ENCODE results near the gene SPDL1. TPM values are rescaled to one million over a fixed set of nuclear protein-coding genes. Genes with fewer than 3 reads are reported as not detected.
A peak's percentile ranks its signal among the peaks of the same experiment; 100 is the strongest.

Gene SPDL1
- total RNA-seq, 1 donor: 3.7 TPM

DNA sequence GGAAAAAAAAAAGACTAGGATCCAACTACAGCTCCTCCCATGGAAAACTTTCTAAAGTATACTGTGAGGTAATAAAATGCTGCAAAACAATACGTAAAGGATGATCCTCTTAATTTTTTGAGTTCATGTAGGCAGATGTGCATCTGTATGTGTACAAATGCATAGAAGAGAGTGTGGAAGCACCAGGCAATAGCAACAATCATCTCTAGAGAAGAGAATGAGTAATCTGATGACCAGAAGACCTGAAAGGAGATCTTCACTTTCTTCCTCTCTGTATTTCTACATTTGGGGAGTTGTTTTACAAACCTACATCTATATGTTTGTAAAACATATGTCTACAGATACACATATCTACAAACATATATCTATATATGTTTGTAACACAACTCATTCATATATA is 29.3 kb upstream of the SPDL1 start:
- Histone ChIP-seq H3K9me3 (ENCODE audit: low read depth, low read length) (peaks cover 9% of the 10 kb centered on the region), H3K27me3 (ENCODE audit: insufficient read depth, low read length) (peaks cover 25% of the 10 kb centered on the region), H3K4me1 (ENCODE audit: insufficient read depth, low read length) (no peaks in the 10 kb centered on the region), H3K4me3 (ENCODE audit: low read length) (no peak overlapping the region)

DNA sequence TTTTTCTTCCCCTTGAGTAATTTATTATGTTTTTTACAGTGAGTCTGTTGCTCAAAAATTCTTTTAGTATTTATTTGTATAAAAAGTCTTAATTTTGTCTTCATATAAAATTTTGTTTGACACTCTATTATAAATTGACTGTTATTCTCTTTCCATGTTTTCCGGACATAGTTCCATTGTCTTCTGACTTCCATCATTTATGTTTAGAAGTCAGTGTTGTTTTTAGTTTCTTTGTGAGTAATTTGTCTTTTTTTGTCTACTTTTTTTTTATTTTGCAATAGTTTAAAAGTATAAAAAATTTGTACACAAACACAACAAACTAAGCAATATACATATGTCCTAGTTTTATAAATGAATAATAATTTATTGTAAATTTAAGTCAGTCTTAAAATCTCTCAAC is 25.7 kb upstream of the SPDL1 start:
- peaks cover 9% of the 10 kb centered on the region for H3K9me3 ChIP-seq (ENCODE audit: low read depth, low read length)
- H3K4me1 ChIP-seq (ENCODE audit: insufficient read depth, low read length): no peaks in the 10 kb centered on the region
- no peak overlapping the region for H3K4me3 ChIP-seq (ENCODE audit: low read length)
- peaks cover 20% of the 10 kb centered on the region for H3K27me3 ChIP-seq (ENCODE audit: insufficient read depth, low read length)

DNA sequence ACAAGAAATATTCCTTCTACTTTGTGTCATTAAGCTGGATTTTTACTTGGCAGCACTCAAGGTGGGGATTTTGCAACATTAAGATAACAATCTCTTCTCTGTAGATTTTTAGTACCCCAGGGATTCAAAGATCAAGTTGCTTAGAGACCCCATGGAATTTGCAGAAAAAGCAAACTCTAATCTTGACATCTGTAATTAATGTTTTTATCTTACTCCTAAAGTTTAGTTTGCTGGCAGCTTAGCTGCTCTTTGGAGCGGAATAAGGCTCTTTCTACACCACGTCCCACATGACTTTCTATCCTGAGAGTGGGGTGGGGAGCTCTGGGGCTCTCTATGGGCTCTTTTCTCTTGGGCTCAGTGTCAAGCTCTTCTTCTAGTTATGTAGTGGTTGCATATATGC is 21.7 kb upstream of the SPDL1 start:
- peaks cover 27% of the 10 kb centered on the region for H3K27me3 ChIP-seq (ENCODE audit: insufficient read depth, low read length)
- no peak overlapping the region for H3K4me3 ChIP-seq (ENCODE audit: low read length)
- no peaks in the 10 kb centered on the region for H3K4me1 ChIP-seq (ENCODE audit: insufficient read depth, low read length)
- peaks cover 9% of the 10 kb centered on the region for H3K9me3 ChIP-seq (ENCODE audit: low read depth, low read length)

DNA sequence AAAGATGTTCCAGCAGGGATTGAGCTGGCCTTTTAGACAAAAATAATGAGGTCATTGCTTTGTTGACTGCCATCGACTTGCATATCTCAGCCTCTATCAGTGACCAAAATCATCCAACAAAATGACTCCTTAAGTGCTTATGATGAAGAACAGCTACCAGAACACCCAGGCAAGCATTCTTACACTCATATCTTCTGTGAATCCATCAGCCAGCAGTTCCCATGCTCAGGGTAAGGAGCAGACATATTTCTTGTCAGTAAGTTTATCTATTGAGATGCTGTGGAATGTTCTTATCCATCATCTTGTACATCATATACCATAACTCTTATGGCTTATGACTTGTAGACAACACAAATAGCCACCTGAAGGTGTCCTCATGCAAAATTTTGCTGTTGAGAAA is 20.2 kb upstream of the SPDL1 start:
- Histone ChIP-seq H3K4me1 (ENCODE audit: insufficient read depth, low read length) (no peaks in the 10 kb centered on the region), H3K27me3 (ENCODE audit: insufficient read depth, low read length) (peaks cover 32% of the 10 kb centered on the region), H3K4me3 (ENCODE audit: low read length) (no peak overlapping the region), H3K9me3 (ENCODE audit: low read depth, low read length) (peaks cover 12% of the 10 kb centered on the region)

DNA sequence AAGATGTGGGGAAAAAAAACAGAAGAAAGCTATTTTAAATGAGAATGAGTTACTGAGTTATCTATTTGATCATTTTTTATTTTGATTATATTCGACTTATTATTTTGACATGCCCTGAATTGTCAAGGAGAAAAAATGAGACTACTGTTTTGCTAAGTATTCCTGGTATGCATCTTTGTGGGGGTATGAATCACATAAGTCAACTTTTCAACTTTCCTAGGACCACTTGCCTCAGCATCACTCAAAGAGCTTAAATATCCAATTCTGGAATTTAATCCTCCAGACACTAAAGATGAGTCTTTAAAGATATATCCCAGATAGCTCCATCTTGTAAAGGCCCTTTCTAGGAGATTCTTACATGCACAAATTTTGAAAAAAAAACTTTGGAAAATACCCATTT is 17.4 kb upstream of the SPDL1 start:
- Histone ChIP-seq H3K9me3 (ENCODE audit: low read depth, low read length) (peaks cover 6% of the 10 kb centered on the region), H3K4me3 (ENCODE audit: low read length) (no peak overlapping the region), H3K4me1 (ENCODE audit: insufficient read depth, low read length) (no peaks in the 10 kb centered on the region), H3K27me3 (ENCODE audit: insufficient read depth, low read length) (peaks cover 38% of the 10 kb centered on the region)

DNA sequence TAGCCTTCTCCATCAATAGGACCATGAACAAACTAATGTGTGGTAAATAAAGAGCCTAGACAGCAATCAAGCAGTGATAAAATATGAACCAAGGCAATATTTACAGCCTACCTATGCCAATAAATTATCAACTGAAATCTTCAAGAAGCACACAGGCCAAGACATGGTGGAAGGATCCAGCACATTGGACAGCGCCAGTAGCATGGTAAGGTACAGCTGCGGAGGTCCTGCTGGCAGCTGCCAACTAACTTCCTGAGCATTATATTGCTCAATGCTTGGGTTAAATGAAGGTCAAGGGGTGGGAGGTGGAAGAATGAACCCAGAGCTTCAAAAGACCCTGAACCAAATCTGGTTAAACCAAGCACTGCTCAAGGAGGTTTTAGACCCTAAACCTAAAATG is 16.5 kb upstream of the SPDL1 start:
- Histone ChIP-seq H3K4me3 (ENCODE audit: low read length) (no peak overlapping the region), H3K9me3 (ENCODE audit: low read depth, low read length) (peaks cover 6% of the 10 kb centered on the region), H3K4me1 (ENCODE audit: insufficient read depth, low read length) (no peaks in the 10 kb centered on the region), H3K27me3 (ENCODE audit: insufficient read depth, low read length) (peaks cover 39% of the 10 kb centered on the region)

DNA sequence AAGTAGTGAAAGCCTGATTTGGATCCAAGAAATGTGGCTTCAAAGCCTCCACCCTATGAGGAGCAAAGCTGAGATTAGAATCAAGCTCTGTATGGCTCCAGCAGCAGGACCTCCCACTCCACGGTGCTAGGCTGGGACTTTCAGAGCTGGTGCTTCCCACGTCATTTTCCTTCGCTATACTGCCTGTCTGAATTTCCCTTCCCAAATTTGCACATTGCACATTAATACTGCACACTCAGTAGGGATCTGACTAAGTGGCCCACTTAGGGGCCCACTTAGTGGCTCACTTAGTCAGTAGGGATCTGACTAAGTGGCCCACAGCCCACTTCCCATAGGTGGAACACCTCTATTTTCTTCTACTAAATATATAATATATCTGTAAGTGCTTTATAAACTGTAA is 14.1 kb upstream of the SPDL1 start:
- Histone ChIP-seq H3K4me1 (ENCODE audit: insufficient read depth, low read length) (no peaks in the 10 kb centered on the region), H3K4me3 (ENCODE audit: low read length) (no peak overlapping the region), H3K9me3 (ENCODE audit: low read depth, low read length) (peaks cover 6% of the 10 kb centered on the region), H3K27me3 (ENCODE audit: insufficient read depth, low read length) (peaks cover 52% of the 10 kb centered on the region)

DNA sequence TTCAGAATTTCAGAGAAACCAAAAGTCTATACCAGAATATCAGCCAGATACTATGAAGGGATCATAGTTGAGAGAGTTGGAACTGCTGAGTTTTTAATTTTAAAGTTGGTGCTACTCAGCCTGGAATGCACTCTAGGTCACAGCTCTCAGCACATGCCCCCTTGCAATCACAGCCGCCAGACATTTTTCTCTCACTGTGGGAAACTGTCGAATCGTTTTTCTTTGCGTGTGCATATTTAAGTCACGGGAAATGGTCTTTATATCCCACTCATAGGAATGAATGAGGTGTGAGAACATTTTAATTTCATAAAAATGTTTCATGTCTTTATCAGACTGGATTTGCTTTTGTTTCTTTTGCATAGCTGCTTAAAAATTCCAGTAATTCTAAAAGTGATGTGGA is 12.2 kb upstream of the SPDL1 start:
- peaks cover 68% of the 10 kb centered on the region for H3K27me3 ChIP-seq (ENCODE audit: insufficient read depth, low read length)
- no peak overlapping the region for H3K4me3 ChIP-seq (ENCODE audit: low read length)
- no peaks in the 10 kb centered on the region for H3K4me1 ChIP-seq (ENCODE audit: insufficient read depth, low read length)

DNA sequence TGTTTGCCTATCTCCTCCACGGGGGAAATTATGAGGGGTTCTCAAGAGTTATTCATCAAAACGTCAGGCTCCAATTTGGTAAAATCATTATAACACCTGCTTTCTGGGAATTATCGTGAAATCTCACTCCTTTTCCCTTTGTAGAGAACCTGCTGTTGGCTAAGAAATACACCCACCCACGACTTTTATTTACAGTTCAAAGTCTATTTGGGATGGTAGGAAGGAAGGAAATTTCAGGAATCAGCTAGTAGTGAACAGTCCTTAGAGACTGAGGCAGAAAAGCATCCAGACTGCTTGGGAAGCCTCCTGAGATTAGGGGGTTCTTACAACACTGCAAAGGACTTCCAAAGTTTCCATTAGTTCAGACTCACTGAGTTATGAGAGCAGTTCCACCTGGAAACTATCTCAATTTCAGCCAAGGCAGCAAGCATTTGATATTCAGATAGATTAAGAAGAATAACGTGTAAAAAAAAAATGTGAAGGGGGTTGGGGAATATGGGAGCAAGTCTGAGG is 9.4 kb upstream of the SPDL1 start:
- no peaks in the 10 kb centered on the region for H3K9me3 ChIP-seq (ENCODE audit: low read depth, low read length)
- no peaks in the 10 kb centered on the region for H3K4me1 ChIP-seq (ENCODE audit: insufficient read depth, low read length)
- H3K4me3 ChIP-seq (ENCODE audit: low read length): no peak overlapping the region
- H3K27me3 ChIP-seq (ENCODE audit: insufficient read depth, low read length): peaks cover 71% of the 10 kb centered on the region

More for the DNA sequence above, 12.2 kb upstream of the SPDL1 start:
- H3K9me3 ChIP-seq (ENCODE audit: low read depth, low read length): peaks cover 6% of the 10 kb centered on the region

DNA sequence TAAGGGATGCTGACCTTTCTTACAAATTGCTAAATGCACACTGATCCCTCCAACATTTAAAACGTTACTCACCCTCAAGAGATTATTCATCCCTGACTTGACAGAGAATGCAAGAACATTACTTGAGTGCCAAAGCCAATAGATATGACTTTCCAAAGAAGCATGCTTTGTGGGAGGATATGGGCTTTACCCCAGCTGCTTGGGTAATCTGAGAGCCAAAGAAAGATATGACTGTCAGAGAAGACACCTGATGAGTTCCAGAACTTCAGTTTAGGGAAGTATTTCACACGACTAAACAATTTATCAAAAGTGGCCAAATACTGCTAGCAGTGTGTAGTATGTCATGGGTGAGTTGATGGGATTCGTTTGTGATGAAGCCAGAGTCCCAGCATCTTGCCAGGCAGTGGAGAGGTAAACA is 7.4 kb upstream of the SPDL1 start:
- no peaks in the 10 kb centered on the region for H3K4me1 ChIP-seq (ENCODE audit: insufficient read depth, low read length)
- H3K27me3 ChIP-seq (ENCODE audit: insufficient read depth, low read length): peaks cover 52% of the 10 kb centered on the region
- no peaks in the 10 kb centered on the region for H3K9me3 ChIP-seq (ENCODE audit: low read depth, low read length)
- H3K4me3 ChIP-seq (ENCODE audit: low read length): no peak overlapping the region

DNA sequence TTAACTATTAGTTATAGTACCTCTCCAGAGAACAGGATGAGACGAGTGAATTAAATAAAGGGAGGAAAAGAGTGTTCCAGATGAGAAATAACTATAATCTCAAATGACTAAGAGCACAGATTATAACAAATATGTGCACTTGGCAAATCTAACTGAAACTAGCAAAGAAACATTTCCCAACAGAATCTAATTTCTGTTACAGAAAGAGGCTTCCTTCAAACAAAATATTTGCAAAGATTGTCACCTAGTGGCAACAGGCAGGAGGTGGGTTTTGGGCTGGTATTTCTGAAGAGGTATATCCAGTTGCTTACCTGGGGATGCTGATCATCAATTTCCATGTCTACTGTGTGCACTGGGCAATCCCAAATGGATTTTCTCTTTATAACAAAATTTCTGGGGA is 5.6 kb upstream of the SPDL1 start:
- Histone ChIP-seq H3K27me3 (ENCODE audit: insufficient read depth, low read length) (peaks cover 42% of the 10 kb centered on the region), H3K4me3 (ENCODE audit: low read length) (no peak overlapping the region), H3K9me3 (ENCODE audit: low read depth, low read length) (no peaks in the 10 kb centered on the region), H3K4me1 (ENCODE audit: insufficient read depth, low read length) (no peaks in the 10 kb centered on the region)

DNA sequence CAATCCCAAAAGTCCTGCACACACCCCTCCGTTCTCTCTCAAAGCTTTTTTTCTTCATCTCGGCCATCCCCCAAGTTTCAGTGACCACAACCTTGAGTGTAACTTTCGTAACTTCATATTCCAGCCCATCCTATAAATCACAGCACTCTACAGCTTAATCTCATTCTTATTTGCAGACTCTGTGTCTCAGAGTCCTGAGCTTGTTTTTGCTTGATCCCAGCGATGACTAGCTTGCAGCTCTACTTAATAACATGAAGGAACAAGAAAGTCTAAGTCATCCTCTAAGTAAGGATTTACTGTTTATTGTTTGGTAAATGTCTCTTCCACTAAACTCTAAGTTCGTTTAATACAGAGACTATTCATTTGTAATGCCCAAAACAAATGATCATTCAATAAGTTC is 2.6 kb upstream of the SPDL1 start:
- no peak overlapping the region for H3K4me3 ChIP-seq (ENCODE audit: low read length)
- peaks cover 17% of the 10 kb centered on the region for H3K27me3 ChIP-seq (ENCODE audit: insufficient read depth, low read length)
- H3K9me3 ChIP-seq (ENCODE audit: low read depth, low read length): no peaks in the 10 kb centered on the region
- peaks cover 11% of the 10 kb centered on the region for H3K4me1 ChIP-seq (ENCODE audit: insufficient read depth, low read length)

DNA sequence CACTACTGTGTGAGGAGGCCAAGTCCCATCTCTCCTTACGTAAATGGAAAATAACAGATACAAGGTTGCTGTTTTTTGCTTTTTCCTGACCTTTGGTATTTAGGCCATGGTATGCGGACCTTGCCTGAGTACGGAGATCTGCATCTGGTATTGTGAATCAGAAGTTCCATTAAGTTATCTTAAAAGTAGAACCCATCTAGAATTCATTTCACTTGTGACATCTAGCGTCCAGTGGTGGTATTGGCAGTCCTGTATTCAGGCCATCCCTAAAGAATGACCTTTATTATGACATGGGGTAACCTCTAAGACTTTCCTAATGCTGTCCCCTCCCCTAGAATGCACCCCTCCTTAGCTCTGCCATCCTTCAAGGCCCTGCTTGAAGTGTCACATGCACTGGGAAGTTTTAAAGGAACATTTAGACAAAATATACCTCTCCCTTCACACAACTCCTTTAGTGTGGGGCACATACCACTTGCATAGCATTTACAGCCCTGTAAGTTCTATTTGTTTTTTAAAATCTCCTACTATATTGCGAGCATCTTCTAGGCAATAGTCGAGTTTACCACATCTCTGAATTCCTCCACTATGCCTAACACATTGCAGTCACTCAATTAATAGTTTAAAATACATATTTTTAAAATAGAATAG is 1.9 kb upstream of the SPDL1 start:
- no peak overlapping the region for H3K4me3 ChIP-seq (ENCODE audit: low read length)
- peaks cover 11% of the 10 kb centered on the region for H3K4me1 ChIP-seq (ENCODE audit: insufficient read depth, low read length)
- H3K9me3 ChIP-seq (ENCODE audit: low read depth, low read length): no peaks in the 10 kb centered on the region
- peaks cover 10% of the 10 kb centered on the region for H3K27me3 ChIP-seq (ENCODE audit: insufficient read depth, low read length)

DNA sequence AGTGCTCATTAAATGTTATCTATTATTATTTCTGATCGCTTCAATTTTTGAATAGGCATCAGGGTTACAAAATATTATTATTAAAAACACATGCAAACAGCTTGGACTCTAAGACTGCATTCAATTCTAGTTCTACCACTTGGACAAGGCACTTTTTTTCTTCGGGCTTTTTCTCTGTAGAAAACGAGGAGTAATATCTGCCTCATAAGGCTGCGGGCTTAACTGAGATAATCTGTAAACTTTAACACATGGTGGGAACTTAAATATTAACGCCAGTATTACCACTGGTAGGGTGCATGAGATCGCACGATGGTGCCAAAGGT is 511 bp upstream of the SPDL1 start:
- Histone ChIP-seq H3K9me3 (ENCODE audit: low read depth, low read length) (no peaks in the 10 kb centered on the region), H3K27me3 (ENCODE audit: insufficient read depth, low read length) (peaks cover 4% of the 10 kb centered on the region), H3K4me1 (ENCODE audit: insufficient read depth, low read length) (peaks cover 11% of the 10 kb centered on the region), H3K4me3 (ENCODE audit: low read length) (peak overlapping the region; percentile 91)

DNA sequence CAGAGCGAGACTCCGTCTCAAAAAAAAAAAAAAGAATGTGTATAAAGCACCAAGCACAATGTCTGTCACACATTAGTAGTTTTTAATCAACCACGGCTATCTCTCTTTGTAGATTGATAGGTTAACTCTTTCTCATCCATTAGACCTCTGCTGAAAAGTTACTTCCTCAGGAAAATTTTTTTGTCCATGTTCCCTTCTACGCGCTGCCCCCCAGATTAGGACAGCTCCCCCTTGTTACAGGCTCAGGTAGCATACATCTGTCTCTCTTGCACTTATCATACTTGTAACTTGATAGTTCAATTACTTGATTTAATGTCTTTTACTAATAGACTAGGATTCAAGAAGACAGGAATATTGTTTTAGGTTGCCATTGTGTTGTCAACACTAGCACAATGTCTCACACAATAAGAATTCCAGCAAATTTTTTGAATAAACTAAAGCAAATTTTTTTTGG is 1.5 kb downstream of the SPDL1 start:
- Histone ChIP-seq H3K4me3 (ENCODE audit: low read length) (no peak overlapping the region), H3K9me3 (ENCODE audit: low read depth, low read length) (no peaks in the 10 kb centered on the region), H3K27me3 (ENCODE audit: insufficient read depth, low read length) (no peaks in the 10 kb centered on the region), H3K4me1 (ENCODE audit: insufficient read depth, low read length) (peaks cover 11% of the 10 kb centered on the region)

DNA sequence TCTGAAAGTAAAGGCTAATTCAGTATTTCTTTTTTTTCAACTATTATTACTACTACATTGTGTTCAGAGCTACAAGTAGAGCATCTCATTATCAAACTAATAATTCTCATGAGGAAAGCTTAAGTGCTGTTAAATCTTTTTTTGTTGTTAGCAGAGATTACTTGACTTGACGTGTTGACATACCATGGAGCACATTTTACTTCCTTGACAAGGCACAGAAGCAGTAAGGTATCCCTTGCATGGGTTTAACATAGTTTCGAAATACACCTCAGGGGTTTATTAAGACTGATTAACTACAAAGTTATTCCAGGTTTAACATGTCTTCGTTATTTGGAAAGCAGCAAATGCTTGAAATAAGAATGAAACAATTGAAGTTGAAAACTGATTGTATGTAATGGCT is 7.0 kb downstream of the SPDL1 start:
- H3K4me3 ChIP-seq (ENCODE audit: low read length): no peak overlapping the region
- no peaks in the 10 kb centered on the region for H3K27me3 ChIP-seq (ENCODE audit: insufficient read depth, low read length)
- H3K4me1 ChIP-seq (ENCODE audit: insufficient read depth, low read length): no peaks in the 10 kb centered on the region
- no peaks in the 10 kb centered on the region for H3K9me3 ChIP-seq (ENCODE audit: low read depth, low read length)
